Activated CD4-positive, alpha-beta T cell treated with anti-CD3 and anti-CD28 coated beads, Interleukin-2, amount 50 U/mL, for 48 hours (primary cell): Measurements from ENCODE around the gene EPHB1.
"Not testable (repeated sequence)": the region's sequence is repeated elsewhere in the genome, so short reads cannot be mapped to it uniquely, and the experiment has no call there.

Experiments used
- DNase-seq, 2 experiments: peaks; one replicate each; pipeline ENCODE4 v3.0.0-alpha.2; 2020

Gene EPHB1

DNA sequence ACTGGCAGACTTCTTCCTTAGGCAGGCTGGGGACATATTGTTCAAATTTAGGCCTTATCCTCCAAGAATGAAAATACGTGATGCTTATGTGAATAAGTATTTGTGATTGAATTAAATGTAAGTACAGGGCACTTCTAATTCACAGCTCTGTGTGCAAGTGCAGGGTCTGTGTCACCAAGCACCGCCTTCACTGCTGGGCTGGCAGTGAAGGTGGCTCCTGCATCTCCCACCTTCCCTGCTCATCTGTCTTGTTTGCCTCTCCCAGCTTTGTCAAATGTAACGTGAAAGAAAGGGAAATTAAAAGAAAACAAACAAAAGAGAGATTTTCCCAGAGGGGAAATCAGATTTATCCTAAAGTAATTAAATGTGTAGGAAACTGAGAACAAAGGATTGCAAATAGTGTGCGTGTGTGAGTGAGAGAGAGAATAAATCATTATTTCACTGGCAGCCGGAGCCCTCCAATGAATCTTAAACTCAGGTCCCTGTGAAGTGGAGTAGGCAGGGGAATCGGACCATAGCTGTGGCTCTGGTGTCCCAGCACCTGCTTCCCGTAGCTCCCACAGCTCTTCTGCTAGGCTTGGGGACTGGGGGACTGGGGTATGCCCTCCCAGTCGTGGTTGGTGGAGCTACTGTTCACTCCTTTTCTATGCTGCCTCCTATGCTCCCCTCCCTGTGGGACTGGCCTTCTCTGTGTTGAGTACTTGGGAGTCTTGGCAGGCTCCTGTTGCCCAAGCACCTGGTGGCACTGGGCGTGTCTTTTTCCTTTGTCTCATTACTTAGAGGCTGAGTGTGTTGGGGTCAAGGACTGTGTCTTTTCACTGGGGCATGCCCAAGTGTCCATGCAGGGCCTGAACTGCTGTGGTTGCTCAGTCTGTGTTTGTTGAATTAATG lies 222.2 kb downstream of the EPHB1 start:
- DNase-seq = no peak

DNA sequence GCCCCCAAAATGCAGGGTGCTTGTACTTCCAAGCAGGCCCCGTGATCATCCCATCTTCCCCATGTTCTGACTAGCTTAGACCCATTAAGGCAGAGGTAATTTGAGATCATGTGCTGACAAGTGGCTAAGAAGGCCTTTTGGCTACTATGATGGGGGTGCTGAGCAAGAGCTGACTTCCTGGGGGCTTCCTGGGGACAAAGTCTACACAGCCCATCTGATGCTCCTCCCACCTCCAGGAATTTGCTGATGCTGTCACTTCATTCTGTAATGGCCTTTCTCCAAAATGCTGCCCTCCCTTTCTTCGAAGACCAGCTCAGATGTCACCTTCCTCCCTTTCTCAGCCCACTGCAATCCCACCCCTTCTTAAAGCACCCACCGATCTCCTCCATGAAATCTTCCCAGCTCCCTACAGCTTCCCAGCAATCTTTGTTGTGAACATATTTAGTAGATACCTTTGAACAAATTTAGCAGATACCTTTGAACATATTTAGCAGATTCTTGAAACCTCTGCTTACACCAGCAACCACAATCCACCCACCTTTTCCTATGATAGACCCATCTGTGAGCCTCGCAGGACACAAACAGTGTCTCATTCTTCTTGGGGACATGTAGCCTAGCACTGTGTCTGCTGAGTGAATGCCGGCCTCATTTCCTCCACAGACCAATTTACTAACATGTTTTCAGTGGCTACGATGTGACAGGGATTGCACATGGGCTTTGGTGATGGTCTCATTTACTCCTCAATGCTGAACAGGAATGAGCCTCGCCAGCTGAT lies 223.3 kb downstream of the EPHB1 start:
- no peak for DNase-seq

DNA sequence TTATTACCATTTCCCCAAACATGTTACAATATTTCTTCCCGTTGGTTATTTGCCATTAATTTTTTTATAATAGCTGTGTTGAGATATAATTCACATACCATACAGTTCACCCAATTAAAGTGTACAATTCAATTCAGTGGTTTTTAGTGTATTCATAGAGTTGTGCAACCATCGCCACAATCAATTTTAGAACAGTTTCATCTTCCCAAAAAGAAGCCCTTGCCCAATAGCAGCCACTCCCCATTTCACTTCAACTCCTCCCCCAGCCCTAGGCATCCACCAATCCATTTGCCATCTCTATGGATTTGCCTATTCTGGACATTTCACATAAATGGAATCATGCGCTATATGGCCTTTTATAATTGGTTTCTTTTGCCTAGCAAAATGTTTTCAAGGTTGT lies 225.1 kb downstream of the EPHB1 start:
- DNase-seq = no peak

DNA sequence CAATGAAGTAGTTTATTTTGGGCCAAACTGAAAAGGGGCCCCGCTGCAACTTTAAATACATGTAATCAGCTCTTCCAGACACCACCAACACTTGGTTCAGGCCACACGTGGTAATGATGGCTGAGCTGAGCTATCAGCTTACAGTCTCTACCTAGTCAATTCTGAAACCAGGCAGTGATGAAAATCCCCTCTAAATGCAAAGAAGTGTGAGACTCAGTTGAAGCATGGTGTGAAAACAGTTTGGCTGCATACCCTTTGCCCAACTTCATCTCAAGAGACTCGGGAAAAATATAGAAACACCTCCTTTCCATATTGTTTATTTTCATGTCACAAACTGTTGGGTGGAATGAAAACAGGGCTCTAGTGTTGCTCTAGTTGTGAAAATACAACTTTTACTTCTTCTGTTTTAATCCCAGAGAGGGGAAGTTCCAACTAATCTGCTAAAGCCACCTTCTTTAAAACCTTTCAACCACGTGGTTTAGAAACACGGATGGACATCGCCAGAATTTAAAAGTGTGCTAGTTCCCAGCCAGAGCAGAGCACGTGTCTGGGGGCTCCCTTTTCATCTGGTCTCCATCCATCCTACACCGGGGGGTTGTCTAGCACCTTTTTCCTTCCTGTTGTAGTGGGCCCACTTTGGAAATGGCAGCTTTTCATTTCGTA lies 229.1 kb downstream of the EPHB1 start:
- no peak for DNase-seq

DNA sequence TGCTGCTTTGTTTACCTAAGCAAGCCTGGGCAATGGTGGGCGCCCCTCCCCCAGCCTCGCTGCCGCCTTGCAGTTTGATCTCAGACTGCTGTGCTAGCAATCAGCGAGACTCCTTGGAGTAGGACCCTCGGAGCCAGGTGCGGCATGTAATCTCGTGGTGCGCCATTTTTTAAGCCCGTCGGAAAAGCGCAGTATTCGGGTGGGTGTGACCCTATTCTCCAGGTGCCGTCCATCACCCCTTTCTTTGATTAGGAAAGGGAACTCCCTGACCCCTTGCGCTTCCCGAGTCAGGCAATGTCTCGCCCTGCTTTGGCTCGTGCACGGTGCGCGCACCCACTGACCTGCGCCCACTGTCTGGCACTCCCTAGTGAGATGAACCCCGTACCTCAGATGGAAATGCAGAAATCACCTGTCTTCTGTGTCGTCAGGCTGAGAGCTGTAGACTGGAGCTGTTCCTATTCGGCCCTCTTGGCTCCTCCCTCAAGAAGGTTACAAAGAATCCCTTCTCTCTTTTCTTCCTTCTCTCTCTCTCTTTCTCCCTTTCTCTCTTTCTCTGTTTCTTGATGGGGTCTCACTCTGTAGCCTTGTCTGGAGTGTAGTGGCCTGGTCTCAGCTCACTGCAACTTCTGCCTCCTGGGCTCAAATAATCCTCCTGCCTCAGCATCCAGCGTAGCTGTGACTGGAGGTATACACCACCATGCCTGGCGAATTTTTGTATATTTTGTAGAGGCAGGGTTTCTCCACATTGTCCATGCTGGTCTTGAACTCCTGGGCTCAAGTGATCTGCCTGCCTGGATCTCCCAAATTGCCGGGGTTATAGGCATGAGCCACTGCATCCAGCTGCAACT lies 235.9 kb downstream of the EPHB1 start:
- not testable (repeated sequence) for DNase-seq

DNA sequence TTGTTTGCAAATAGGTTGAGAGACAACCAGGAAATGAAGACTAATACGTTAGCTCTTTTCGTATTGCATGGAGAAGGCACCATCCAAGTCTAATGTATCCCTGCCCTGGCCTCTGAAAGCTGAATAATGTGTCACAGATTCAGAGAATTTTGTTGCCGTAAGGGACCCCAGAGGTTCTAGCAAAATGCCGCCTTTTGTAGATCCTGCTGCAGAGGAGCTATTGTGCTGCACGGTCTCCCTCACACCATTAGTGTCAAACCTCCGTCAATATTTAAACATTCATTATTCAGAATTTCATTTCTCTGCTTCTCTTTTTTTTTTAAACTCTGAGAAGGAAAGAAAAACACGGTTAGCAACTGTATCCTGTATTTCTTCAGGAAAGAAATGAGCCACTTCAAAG lies 238.7 kb downstream of the EPHB1 start:
- no peak for DNase-seq

DNA sequence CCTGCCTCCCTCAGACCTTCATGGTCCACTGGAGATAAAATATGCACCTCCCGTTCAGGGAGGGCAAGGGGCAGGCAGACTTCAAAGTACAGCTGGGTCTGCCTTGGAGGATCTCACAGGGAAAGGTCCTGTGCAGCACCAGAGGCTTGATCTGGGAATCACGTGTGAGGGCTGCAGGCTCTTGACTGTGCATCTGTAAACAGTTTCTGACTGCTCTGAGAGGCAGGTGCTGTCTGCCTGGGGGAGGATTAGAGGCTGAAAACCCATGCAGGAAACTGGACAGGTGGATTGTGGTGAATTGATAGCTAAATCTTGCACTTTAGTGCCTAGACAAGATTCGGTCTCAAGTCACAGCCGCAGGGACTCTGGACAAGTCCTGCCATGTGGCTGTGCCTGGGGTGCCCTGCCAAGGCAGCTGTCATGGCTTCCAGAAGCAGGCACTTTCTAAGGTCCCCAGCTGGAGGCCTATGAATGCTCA lies 239.3 kb downstream of the EPHB1 start:
- no peak for DNase-seq

DNA sequence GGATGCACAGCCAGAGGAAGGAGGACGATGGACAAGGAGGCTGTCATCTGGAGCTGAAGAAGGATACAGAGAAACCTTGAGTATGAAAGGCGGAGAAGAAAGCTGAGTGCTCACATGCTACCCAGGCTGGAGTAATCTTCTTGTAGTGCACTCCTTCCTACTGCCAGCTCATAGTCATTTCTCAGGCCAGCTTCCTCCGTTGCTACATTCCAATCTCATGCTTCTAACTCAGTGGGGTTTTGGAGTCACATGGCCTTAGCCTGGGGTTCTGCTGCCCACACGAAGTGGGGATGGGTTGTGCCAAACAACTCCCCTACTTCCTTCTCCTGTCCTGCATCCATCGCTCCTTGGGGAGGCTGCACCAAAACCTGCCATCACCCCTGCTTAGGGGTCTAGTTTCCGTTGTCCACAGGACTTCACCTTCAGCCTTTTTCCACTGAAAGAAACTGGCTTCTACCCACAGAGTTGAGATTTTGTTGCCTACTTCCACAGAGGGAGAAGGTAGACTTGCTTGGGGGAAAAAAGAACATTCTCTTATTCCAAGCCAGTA lies 239.9 kb downstream of the EPHB1 start:
- DNase-seq = no peak

DNA sequence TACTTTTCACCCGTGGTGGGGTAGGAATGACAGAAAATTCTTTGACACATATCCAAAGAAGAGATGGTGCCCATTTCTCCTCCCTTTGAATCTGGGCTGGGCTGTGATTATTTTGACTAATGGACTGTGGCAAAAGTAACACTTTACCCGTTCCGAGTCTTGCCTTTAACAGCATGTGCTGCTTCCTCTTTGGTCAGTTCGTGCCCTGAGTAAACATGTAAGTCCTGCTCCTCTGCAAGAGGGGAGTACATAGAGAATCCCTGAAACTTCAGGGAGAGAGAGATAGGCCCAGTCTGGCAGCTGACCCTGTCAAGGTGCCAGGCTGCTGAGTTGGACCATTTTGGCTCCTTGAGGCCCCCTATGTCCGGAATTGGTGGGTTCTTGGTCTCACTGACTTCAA lies 243.1 kb downstream of the EPHB1 start:
- no peak for DNase-seq

DNA sequence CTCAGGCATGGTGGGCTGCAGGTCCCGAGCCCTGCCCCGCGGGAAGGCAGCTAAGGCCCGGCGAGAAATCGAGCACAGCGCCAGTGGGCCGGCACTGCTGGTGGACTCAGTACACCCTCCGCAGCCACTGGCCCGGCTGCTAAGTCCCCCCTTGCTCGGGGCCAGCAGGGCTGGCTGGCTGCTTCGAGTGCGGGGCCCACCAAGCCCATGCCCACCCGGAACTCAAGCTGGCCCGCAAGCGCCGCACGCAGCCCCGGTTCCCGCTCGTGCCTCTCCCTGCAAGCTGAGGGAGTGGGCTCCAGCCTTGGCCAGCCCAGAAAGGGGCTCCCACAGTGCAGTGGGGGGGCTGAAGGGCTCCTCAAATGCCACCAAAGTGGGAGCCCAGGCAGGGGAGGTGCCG lies 244.5 kb downstream of the EPHB1 start:
- not testable (repeated sequence) for DNase-seq

DNA sequence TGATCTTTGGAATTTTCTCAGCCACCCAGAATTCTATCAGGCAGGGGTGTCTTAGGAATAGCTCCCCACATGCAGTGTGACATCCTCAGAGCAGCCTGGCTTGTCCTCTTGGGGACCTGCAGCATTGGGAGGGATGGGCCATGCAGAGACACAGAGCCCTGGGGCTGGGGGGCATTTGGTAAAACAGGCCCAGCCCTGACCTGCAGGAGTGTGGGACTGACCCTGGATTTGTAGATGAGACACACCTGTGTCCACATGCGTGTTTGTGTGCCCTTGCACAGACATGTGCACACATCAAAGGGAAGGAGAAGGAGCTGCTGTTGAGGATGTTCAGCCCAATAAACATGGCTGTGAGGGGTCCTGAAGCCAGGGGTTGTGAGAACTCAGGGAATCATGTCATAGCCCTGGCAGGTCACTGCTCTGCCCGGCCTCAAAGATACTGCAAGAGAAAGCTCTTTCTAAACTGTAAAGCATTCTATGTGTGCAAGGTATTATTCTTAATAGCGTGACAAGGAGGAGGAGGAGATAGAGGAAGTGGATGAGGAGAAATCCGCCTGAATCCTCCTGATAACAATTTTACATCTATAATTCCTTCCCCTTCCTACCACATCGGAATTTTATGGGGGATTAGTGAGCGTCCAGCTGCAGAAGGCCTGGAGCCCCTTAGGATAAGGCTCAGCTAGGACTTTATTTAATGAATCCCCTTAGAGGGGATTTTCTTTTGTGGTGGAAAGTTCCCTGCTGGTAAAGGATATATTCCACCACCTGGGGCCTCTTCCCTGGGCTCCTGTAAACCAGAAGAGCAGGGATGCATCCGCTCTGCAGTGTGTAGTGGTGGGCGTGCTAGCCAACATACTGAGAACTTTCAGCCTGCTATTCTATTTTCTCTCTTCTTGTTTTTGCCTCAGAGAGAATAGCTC lies 245.5 kb downstream of the EPHB1 start:
- no peak for DNase-seq

DNA sequence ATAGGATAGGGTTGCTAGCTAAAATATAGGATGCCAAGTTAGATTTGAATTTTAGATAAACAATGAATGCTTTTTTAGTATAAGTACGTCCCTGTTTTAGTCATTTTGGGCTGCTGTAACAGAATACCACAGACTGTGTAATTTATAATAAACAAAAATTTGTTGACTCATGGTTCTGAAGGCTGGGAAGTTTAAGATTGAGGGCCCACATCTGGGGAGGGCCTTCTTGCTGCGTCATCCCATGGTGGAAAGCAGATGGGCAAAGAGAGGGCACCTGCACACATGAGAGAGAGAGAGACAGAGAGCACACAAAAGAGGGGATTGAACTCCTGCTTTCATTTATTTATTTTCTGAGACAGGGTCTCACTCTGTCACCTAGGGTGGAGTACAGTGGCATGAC lies 246.5 kb downstream of the EPHB1 start:
- DNase-seq = no peak

DNA sequence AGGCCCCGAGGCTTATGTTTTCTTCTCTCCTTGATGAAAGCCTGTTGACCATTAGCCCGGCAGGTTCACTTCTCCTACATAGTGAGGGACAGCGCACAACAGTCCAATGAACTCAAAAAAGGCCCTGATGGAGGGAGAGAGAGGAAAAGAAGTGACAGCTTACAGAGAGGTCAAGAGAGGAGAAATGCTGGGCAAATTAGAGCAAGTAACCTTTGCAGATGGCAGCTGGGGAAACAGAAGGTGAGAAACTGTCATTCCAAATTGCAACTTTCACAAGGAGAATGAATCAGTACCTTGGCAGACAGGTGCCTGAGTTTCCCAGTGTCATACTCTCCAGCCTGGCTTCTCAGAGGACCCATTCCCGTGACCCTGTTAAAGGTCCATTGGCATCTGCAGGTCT lies 252.0 kb downstream of the EPHB1 start:
- no peak for DNase-seq

DNA sequence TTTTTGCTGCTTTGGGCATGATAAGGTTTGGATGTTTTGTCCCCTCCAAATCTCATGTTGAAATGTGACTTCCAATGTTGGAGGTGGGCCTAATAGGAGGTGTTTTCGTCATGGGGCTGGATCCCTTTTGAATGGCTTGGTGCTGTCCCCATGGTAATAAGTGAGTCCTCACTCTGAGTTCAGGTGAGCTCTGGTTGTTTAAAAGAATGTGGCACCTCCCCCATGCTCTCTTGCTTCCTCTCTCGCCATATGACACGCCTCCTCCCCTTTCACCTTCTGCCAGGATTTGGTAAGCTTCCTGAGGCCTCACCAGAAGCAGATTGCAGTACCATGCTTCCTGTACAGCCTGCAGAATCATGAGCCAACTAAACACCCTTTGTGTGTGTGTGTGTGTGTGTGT lies 255.5 kb downstream of the EPHB1 start:
- no peak for DNase-seq

DNA sequence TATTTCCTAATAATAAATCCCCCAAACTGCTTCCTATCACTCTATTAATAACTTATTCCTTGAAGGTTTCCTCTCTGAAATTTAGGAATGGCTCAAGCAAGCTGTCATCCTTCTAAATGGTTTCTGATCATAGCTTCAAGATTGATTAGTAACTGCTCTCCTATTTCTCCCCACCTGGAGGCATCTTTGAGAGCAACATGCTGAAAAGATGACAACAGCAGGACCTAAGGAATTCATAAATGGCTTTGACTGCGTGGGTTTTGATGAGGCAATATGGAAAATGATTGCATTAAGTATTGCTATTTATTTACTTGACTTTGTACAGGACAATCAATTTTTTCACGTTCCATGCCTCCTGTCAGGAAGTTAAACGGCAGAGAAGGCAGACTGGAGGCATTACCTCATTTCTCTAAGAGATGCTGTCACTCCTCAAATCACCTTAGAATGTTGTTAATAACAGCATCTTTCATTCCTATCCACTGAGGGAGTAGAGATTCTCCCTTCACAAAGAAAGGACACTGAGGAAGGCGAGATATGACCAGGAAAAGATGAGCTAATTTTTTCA lies 256.4 kb downstream of the EPHB1 start:
- no peak for DNase-seq

DNA sequence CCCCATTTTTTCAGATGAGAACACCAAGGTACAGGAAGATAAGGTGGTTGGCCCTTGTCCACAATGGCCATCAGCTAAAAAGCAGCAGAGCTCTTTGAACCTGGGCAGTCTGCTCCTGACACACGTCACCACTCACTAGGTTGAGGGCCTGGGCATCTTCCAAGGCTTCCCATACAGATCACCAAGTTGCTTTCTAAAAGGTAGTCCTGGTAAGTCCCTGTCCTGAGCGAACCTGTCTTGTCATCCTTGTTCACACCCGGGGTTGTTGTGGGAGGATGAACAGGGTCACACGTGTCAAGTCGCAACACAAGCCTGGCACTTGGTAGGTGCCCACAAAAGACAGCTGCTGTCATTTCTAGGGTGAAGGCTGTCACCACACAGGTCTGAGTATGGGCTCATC lies 260.4 kb downstream of the EPHB1 start:
- DNase-seq = no peak

DNA sequence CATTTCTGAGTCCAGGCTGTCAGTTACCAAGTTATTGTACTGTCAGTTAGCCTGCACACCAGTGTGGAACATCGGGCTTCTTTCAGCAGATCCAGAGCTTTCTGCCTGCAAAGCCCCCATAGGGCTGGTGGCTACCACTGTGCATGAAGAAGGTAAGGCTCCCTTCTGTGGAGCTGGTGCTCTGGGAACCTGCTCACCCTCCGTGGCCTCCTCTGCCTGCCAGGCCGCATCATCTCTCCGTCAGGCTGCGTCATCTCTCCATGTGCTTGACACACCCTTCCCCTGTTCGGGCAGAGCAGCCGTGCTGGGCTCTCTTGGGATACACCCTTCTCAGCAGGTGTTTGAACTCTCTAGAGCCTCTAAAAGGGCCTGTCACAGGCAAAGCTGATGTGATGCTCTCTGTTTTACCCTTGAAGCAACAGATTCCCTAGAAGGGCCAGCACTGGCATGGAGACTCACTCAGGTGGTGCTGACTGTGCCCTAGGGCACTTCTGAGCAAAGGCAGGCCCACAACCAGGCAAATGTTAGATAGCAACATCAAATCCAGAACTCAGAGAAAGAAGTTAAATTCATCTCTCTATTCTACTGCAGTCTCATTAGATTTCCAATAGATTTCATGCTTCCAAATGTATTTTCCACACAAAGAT lies 261.1 kb downstream of the EPHB1 start:
- no peak for DNase-seq

DNA sequence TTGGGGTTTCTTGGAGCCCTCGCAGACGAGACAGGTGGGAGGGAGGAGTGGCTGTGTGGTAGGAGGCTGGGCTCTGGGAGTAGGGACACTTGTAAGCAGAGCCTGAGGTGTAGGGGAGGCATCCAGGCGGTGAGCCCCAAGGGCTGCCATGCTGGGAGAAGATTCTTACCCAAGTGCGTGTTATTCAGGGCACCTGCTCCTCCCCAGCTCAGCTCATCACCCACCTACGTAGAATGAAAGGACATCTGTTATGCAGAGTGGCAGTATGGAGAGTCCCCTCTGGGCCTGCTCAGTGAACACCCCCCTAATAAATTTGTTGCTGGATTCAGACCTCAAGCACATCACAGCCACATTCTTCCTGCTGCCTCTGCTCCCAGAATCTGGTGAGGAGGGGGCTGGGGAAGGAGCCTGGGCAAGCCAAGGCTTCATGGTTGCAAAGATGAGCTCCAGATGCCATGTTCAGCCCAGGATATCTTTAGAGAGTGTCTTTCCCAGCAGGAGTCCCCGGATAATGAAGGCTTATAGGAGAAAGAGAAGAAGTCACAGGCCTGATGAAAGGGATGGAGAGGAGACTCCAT lies 261.8 kb downstream of the EPHB1 start:
- DNase-seq = no peak

DNA sequence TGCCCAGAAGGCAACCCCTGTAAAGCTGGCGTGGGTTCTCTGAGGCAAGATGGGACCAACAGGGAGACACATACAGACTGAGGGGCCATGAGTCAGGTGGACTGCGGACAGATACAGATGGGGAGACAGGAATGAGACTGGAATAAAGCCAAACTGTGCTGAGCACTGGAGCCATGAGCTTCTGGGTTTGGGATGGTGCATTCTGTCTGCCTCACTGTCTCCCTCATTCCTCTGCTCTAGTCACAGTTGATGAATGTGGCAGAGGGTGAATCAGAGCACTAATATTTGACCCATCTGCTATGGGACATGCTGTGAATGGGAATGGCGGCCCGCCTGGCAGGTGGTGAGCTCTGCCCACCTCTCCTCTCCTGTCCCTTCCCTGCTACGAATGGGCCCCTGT lies 262.9 kb downstream of the EPHB1 start:
- DNase-seq = no peak

DNA sequence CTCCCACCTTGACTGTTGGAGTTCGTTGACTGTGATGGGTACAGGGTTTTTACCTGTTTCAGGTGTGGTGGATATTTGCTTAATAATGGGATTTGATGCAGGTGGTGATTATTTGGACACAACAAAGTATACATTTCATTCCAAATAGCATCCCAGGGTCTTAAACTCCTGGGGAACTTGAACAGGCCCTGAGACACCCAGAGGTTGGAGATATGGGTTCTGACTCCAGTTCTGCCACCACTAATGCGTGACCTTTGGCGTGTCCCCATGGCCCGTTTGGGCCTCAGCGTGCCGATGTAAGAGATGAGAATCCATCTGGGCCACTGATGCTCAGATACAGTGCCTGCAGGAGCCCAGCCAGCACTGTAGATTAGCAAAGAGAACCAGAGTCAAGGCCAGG lies 264.5 kb downstream of the EPHB1 start:
- no peak for DNase-seq
